GM12801 (cell line): ENCODE measurements around the gene YPEL5.

Source experiments
- CTCF ChIP-seq: IDR thresholded peaks from one replicate; pipeline ENCODE4 v1.5.1; 2011; ENCODE audit warnings: control low read depth; ENCODE audit not compliant: insufficient read length; ENCODE audit errors: extremely low read depth

YPEL5 gene

GRCh38 chr2:30179536-30179935 lies 32.7 kb downstream of the YPEL5 start:
- no peak for TF ChIP-seq CTCF

GRCh38 chr2:30180226-30180625 lies 33.4 kb downstream of the YPEL5 start:
- no peak for TF ChIP-seq CTCF

GRCh38 chr2:30181176-30181575 lies 34.4 kb downstream of the YPEL5 start:
- TF ChIP-seq CTCF = no peak

- TF ChIP-seq CTCF = no peak
These were observed 37.2 kb downstream of the YPEL5 start for GRCh38 chr2:30184035-30184434.

- no peak for TF ChIP-seq CTCF
These were observed 38.4 kb downstream of the YPEL5 start for GRCh38 chr2:30185178-30185577.

GRCh38 chr2:30188292-30188691 lies 41.5 kb downstream of the YPEL5 start:
- no peak for TF ChIP-seq CTCF

GRCh38 chr2:30190637-30191036 lies 43.8 kb downstream of the YPEL5 start:
- no peak for TF ChIP-seq CTCF

GRCh38 chr2:30191107-30191506 lies 44.3 kb downstream of the YPEL5 start:
- no peak for TF ChIP-seq CTCF
